Mesodermal cell (in vitro differentiated cells): ENCODE measurements around the gene PPP1R3F.

Experiments used
- H3K27ac ChIP-seq: 2 replicates; pipeline ENCODE4 v1.7.0; 2013; ENCODE audit warnings: mild to moderate bottlenecking, low read depth, low read length, moderate library complexity; ENCODE audit not compliant: severe bottlenecking
- H3K36me3 ChIP-seq: 2 replicates; pipeline ENCODE4 v1.7.1; 2013; ENCODE audit warnings: mild to moderate bottlenecking, low read length, moderate library complexity; ENCODE audit not compliant: control insufficient read depth, insufficient read depth
- H3K4me1 ChIP-seq: one replicate; pipeline ENCODE4 v1.7.1; 2013; ENCODE audit warnings: mild to moderate bottlenecking, low read length; ENCODE audit not compliant: insufficient read depth, control insufficient read depth, poor library complexity, severe bottlenecking
- H3K4me3 ChIP-seq: 2 replicates; pipeline ENCODE4 v1.7.0; 2013; ENCODE audit warnings: low read length, control low read depth, mild to moderate bottlenecking; ENCODE audit not compliant: insufficient read depth, poor library complexity, severe bottlenecking; ENCODE audit errors: extremely low read depth
- H3K9me3 ChIP-seq: 2 replicates; pipeline ENCODE4 v1.7.1; 2013; ENCODE audit warnings: mild to moderate bottlenecking, low read length, moderate library complexity; ENCODE audit not compliant: control insufficient read depth
- whole genome bisulfite sequencing, 2 experiments: methylation state at CpG; one replicate each; pipeline ENCODE4 v1.1.5; 2013; ENCODE audit warnings: missing lambda C conversion rate in 2 of 2; ENCODE audit not compliant: insufficient coverage in 2 of 2; 5-methylcytosine and 5-hydroxymethylcytosine counted together

Gene PPP1R3F

GRCh38 chrX:49260221-49260985, 9.2 kb upstream of the PPP1R3F start:
- 95 to 100% methylated on average over 1 to 4 of the region's 17 CpGs for WGBS, 2 experiments
- H3K9me3 ChIP-seq: no peaks in the 10 kb centered on the region
- H3K4me1 ChIP-seq: no peaks in the 10 kb centered on the region
- H3K36me3 ChIP-seq: no peaks in the 10 kb centered on the region
- H3K27ac ChIP-seq: no peak overlapping the region
- no peak overlapping the region for H3K4me3 ChIP-seq

GRCh38 chrX:49262603-49263002, 7.0 kb upstream of the PPP1R3F start:
- no peak overlapping the region for H3K27ac ChIP-seq
- no peaks in the 10 kb centered on the region for H3K4me1 ChIP-seq
- H3K9me3 ChIP-seq: no peaks in the 10 kb centered on the region
- H3K36me3 ChIP-seq: no peaks in the 10 kb centered on the region
- no peak overlapping the region for H3K4me3 ChIP-seq
- no CpG with 5 or more reads among the region's 1 CpG for WGBS, 2 experiments

- Histone ChIP-seq H3K4me3 (no peak overlapping the region), H3K9me3 (no peaks in the 10 kb centered on the region), H3K36me3 (no peaks in the 10 kb centered on the region), H3K4me1 (no peaks in the 10 kb centered on the region), H3K27ac (no peak overlapping the region)
- 93 to 98% methylated on average over 5 to 7 of the region's 10 CpGs for WGBS, 2 experiments
These were observed 6.0 kb upstream of the PPP1R3F start for GRCh38 chrX:49263631-49264030.

GRCh38 chrX:49264460-49264859, 5.1 kb upstream of the PPP1R3F start, which contains the start of gene FOXP3:
Gene FOXP3 (minus strand): TSS chrX:49264710. CDS start chrX:49258505, 6,205 bp downstream.
- Histone ChIP-seq H3K36me3 (no peaks in the 10 kb centered on the region), H3K4me1 (no peaks in the 10 kb centered on the region), H3K4me3 (no peak within 1 kb of the TSS), H3K27ac (no peak within 1 kb of the TSS), H3K9me3 (no peaks in the 10 kb centered on the region)
- WGBS, 2 experiments: 100% methylated on average over 5 of the region's 11 CpGs; no CpG with 5 or more reads in 1 of the 2 experiments

GRCh38 chrX:49266523-49267445, 2.8 kb upstream of the PPP1R3F start:
- Histone ChIP-seq H3K9me3 (no peaks in the 10 kb centered on the region), H3K27ac (no peak overlapping the region), H3K36me3 (peaks cover 7% of the 10 kb centered on the region), H3K4me1 (no peaks in the 10 kb centered on the region), H3K4me3 (no peak overlapping the region)
- 80 to 93% methylated on average over 1 to 3 of the region's 10 CpGs for WGBS, 2 experiments

DNA sequence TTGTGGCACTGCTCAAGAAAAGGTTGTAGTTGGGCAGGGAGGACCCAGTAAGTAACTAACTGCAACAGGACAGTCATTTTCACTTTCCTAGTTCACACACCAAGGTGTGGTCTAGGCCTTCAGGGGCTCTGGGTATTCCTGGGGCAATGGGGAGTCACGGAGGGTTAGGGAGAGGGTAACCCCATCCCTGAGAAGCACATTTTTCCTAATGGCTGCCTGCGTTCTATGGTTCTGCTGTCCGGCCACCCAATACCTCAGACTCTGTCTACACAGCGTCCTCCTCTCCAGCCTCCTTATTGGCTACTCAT, 937 bp upstream of the PPP1R3F start:
- H3K27ac ChIP-seq: peak overlapping the region; percentile 36
- H3K4me1 ChIP-seq: no peaks in the 10 kb centered on the region
- peaks cover 12% of the 10 kb centered on the region for H3K36me3 ChIP-seq
- H3K9me3 ChIP-seq: no peaks in the 10 kb centered on the region
- H3K4me3 ChIP-seq: peak overlapping the region; percentile 49
- 0% methylated on average over 3 of the region's 4 CpGs; no CpG with 5 or more reads in 1 of the 2 experiments for WGBS, 2 experiments

GRCh38 chrX:49269010-49269766, 405 bp upstream of the PPP1R3F start:
- WGBS, 2 experiments: 0% methylated on average over 24 to 38 of the region's 45 CpGs

DNA sequence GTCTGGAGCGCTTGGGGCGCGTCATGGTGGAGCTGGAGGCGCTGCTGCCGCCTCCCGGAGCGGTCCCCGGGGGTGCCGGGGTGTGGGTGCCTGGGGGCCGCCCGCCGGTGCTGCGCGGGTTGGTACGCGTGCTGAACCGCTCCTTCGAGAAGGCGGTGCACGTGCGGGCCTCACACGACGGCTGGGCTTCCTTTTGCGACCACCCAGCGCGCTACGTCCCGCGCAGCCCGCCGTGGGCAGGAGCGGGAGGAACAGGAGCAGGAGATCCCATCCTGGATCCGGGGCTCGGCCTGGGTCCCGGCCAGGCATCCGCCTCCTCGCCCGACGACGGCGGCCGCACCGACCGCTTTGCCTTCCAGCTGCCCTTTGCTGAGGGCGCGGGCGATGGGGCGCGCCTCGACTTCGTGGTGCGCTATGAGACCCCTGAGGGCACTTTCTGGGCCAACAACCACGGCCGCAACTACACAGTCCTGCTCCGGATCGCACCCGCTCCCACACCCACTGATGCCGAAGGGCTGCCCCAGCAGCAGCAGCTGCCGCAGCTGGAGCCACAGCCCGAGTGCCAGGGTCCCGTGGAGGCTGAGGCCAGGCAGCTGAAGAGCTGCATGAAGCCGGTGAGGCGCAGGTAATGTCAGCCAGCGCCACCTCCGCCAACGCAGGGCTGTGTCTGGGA, 792 bp downstream of the PPP1R3F start:
- peaks cover 12% of the 10 kb centered on the region for H3K36me3 ChIP-seq
- H3K4me1 ChIP-seq: no peaks in the 10 kb centered on the region
- peak overlapping the region; percentile 96 for H3K27ac ChIP-seq
- WGBS, 2 experiments: 45 to 56% methylated on average over 19 to 43 of the region's 66 CpGs
- peak overlapping the region; percentile 49 for H3K4me3 ChIP-seq
- no peaks in the 10 kb centered on the region for H3K9me3 ChIP-seq

More at GRCh38 chrX:49269010-49269766, 405 bp upstream of the PPP1R3F start:
- Histone ChIP-seq H3K36me3 (peaks cover 12% of the 10 kb centered on the region), H3K4me1 (no peaks in the 10 kb centered on the region), H3K4me3 (peak overlapping the region; percentile 49), H3K27ac (peak overlapping the region; percentile 96), H3K9me3 (no peaks in the 10 kb centered on the region)

DNA sequence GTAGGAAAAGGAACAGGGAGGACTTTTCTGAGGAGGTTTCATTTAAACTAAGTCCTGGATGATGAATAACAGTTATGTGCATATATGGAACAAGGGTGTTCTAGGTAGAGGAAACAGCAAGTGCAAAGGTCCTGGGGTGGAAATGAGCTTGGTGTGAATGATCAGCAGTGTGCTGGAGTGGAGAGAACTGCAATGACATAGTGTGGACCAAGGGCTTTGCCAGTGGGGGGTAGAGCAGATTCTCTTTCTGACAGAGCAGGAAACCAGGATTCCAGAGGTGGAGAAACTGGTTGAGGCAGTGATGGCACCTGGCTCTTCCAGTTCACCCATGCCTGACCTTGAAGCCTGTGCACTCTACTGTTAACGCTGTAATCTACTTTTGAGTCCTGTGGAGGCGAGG, 1.7 kb downstream of the PPP1R3F start:
- H3K27ac ChIP-seq: no peak overlapping the region
- H3K4me3 ChIP-seq: no peak overlapping the region

DNA sequence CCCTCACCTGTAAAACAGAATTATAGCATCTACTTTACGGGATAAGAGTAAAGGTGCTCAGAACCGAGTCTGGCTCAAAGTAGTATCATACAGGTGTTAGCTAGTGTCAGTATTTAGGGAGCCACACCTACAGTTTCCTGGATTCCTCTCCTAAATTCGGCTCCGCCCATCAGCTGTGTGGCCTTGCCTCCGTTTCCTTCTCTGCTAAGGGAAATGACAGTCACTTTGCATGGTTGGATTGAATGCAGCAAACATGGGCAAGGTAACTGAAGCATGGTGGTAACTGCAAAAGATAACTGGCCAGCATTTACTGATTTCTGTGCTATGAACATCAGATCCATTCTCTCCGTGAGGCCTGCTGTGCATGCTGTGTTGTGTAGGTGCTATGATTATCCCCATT, 2.8 kb downstream of the PPP1R3F start:
- Histone ChIP-seq H3K4me1 (no peaks in the 10 kb centered on the region), H3K36me3 (peaks cover 12% of the 10 kb centered on the region), H3K9me3 (no peaks in the 10 kb centered on the region), H3K27ac (no peak overlapping the region), H3K4me3 (no peak overlapping the region)
- 82 to 100% methylated on average over 1 to 3 of the region's 6 CpGs for WGBS, 2 experiments

More for the DNA sequence above, 1.7 kb downstream of the PPP1R3F start:
- Histone ChIP-seq H3K4me1 (no peaks in the 10 kb centered on the region), H3K9me3 (no peaks in the 10 kb centered on the region), H3K36me3 (peaks cover 12% of the 10 kb centered on the region)
- WGBS, 2 experiments: 100% methylated on average over 1 of the region's 2 CpGs; no CpG with 5 or more reads in 1 of the 2 experiments
